ENCODE measurements around the gene DIS3L2.

The DIS3L2 gene

GRCh38 chr2:232228971-232229894 lies 267.7 kb downstream of the DIS3L2 start:
- no peak for DNase-seq (ENCODE audit: low read depth, low spot score)
- TF ChIP-seq CTCF (IDR thresholded peaks at IDR 0.05; ENCODE audit: low read depth, low read length) = no peak
- no peak overlapping the region for H3K4me3 ChIP-seq (ENCODE audit: low read depth, low read length)
- in situ Hi-C loops (cut with HindIII; ENCODE audit: low sequenced_read_pairs) = no loop called here

GRCh38 chr2:232229911-232230310 lies 268.4 kb downstream of the DIS3L2 start:
- no peak overlapping the region for H3K4me3 ChIP-seq (ENCODE audit: low read depth, low read length)
- TF ChIP-seq CTCF (IDR thresholded peaks at IDR 0.05; ENCODE audit: low read depth, low read length) = no peak
- DNase-seq (ENCODE audit: low read depth, low spot score) = peak; percentile 14
- in situ Hi-C loops (cut with HindIII; ENCODE audit: low sequenced_read_pairs) = no loop called here

- in situ Hi-C loops (cut with HindIII; ENCODE audit: low sequenced_read_pairs) = no loop called here
- no peak for DNase-seq (ENCODE audit: low read depth, low spot score)
- TF ChIP-seq CTCF (IDR thresholded peaks at IDR 0.05; ENCODE audit: low read depth, low read length) = peak; percentile 19
- no peak overlapping the region for H3K4me3 ChIP-seq (ENCODE audit: low read depth, low read length)
Observed at GRCh38 chr2:232230560-232230959, 269.0 kb downstream of the DIS3L2 start.

GRCh38 chr2:232231554-232231953 lies 270.0 kb downstream of the DIS3L2 start:
- in situ Hi-C loops (cut with HindIII; ENCODE audit: low sequenced_read_pairs) = no loop called here
- TF ChIP-seq CTCF (IDR thresholded peaks at IDR 0.05; ENCODE audit: low read depth, low read length) = no peak
- no peak for DNase-seq (ENCODE audit: low read depth, low spot score)
- H3K4me3 ChIP-seq (ENCODE audit: low read depth, low read length) = no peak overlapping the region

GRCh38 chr2:232232915-232233314 lies 271.4 kb downstream of the DIS3L2 start:
- H3K4me3 ChIP-seq (ENCODE audit: low read depth, low read length) = no peak overlapping the region
- no peak for DNase-seq (ENCODE audit: low read depth, low spot score)
- TF ChIP-seq CTCF (IDR thresholded peaks at IDR 0.05; ENCODE audit: low read depth, low read length) = no peak
- in situ Hi-C loops (cut with HindIII; ENCODE audit: low sequenced_read_pairs) = no loop called here

GRCh38 chr2:232234922-232235615 lies 273.6 kb downstream of the DIS3L2 start:
- in situ Hi-C loops (cut with HindIII; ENCODE audit: low sequenced_read_pairs) = no loop called here
- H3K4me3 ChIP-seq (ENCODE audit: low read depth, low read length) = no peak overlapping the region
- DNase-seq (ENCODE audit: low read depth, low spot score) = no peak
- no peak for TF ChIP-seq CTCF (IDR thresholded peaks at IDR 0.05; ENCODE audit: low read depth, low read length)
